ENCODE measurements around the gene FKBP11. TPM values are rescaled to one million over a fixed set of nuclear protein-coding genes. Genes with fewer than 3 reads are reported as not detected.
"Not testable (repeated sequence)": the region's sequence is repeated elsewhere in the genome, so short reads cannot be mapped to it uniquely, and the experiment has no call there.

FKBP11 gene
- total and polyA plus RNA-seq, 3 donors from 2014 or later: 13.4 to 22.4 (median 16.4) TPM

DNA sequence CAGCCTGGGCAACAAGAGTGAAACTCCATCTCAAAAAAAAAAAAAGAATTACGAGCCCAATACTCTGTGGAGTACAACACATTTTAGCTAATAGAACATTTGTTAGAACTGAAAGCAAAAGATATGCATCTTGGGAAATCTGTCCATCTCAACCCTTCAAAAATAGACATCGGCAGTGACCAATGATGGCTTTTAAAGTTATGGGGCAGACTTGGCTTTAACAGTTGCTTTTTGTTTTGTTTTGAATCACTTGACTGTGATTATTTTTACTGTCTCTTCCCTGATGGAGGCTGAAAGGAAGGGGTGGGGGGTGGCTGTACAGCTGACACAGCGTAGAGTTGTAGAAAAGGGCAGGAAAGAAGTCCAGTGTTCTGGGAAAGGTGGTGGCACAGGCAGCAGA lies 2.2 kb downstream of the FKBP11 start:
- no peak overlapping the region for H3K4me3 ChIP-seq
- H3K27ac ChIP-seq: no peak overlapping the region
- intact Hi-C loops (cut with DNase I; ENCODE audit: low total_unique reads): no loop called here
- H3K27me3 ChIP-seq: no peaks in the 10 kb centered on the region
- TF ChIP-seq, protein P1, sequence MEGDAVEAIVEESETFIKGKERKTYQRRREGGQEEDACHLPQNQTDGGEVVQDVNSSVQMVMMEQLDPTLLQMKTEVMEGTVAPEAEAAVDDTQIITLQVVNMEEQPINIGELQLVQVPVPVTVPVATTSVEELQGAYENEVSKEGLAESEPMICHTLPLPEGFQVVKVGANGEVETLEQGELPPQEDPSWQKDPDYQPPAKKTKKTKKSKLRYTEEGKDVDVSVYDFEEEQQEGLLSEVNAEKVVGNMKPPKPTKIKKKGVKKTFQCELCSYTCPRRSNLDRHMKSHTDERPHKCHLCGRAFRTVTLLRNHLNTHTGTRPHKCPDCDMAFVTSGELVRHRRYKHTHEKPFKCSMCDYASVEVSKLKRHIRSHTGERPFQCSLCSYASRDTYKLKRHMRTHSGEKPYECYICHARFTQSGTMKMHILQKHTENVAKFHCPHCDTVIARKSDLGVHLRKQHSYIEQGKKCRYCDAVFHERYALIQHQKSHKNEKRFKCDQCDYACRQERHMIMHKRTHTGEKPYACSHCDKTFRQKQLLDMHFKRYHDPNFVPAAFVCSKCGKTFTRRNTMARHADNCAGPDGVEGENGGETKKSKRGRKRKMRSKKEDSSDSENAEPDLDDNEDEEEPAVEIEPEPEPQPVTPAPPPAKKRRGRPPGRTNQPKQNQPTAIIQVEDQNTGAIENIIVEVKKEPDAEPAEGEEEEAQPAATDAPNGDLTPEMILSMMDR (IDR thresholded peaks at IDR 0.05): no peak
- TF ChIP-seq POLR2A (IDR thresholded peaks at IDR 0.05): no peak
- no peak for DNase-seq
- H3K4me1 ChIP-seq: peaks cover 14% of the 10 kb centered on the region
- no peaks in the 10 kb centered on the region for H3K9me3 ChIP-seq
- H3K36me3 ChIP-seq (ENCODE audit: low read depth, missing control alignments): no peaks in the 10 kb centered on the region
- WGBS, 2 donors: 90 to 95% methylated on average over 3 of the region's 3 CpGs

DNA sequence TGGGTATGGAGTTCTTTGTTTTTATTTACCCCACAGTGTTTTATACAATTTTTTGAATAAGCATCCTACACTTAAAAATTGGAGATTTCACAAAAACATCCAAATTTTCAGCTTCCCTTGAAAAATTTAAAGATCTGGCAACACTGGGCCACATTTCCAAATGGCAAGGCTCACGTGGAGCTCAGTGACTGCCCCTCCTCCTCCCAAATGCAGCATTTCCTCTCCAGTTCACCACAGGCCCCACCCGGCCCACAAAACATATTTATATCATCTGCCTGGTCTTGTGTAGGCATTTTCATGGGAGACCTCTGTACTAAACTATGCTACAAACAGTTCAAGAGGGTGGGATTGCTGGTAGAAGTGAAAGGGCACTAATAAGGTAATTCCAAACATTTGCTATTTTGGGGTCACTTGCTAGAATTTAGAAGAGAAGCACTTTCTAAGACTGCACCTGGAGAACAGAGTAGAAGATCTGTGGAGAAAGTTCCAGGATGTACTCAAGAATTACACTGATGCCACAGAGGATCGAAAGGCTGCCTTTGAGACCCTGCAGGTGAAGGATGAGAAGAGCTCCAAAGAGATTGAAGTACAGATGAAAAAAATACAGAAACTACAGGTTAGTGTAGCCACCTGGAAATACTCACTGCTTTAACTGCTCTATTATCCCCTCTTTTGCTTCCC lies 7.3 kb downstream of the FKBP11 start:
- Histone ChIP-seq H3K27me3 (no peaks in the 10 kb centered on the region), H3K9me3 (no peaks in the 10 kb centered on the region), H3K27ac (no peak overlapping the region), H3K36me3 (ENCODE audit: low read depth, missing control alignments) (no peaks in the 10 kb centered on the region), H3K4me1 (no peaks in the 10 kb centered on the region), H3K4me3 (no peak overlapping the region)
- no peak for DNase-seq
- WGBS, 2 donors: 78 to 80% methylated on average over 3 of the region's 3 CpGs
- intact Hi-C loops (cut with DNase I; ENCODE audit: low total_unique reads): no loop called here
- no peak for TF ChIP-seq POLR2A (IDR thresholded peaks at IDR 0.05)
- TF ChIP-seq, protein P1 (IDR thresholded peaks at IDR 0.05): no peak

- H3K27ac ChIP-seq: no peak overlapping the region
- TF ChIP-seq POLR2A (IDR thresholded peaks at IDR 0.05): no peak
- TF ChIP-seq, protein P1 (IDR thresholded peaks at IDR 0.05): no peak
- intact Hi-C loops (cut with DNase I; ENCODE audit: low total_unique reads): no loop called here
- no peaks in the 10 kb centered on the region for H3K27me3 ChIP-seq
- no peaks in the 10 kb centered on the region for H3K4me1 ChIP-seq
- H3K9me3 ChIP-seq: no peaks in the 10 kb centered on the region
- no peak for DNase-seq
- no peaks in the 10 kb centered on the region for H3K36me3 ChIP-seq (ENCODE audit: low read depth, missing control alignments)
- H3K4me3 ChIP-seq: no peak overlapping the region
Measured at GRCh38 chr12:48910196-48910595, 15.1 kb downstream of the FKBP11 start.

- H3K4me3 ChIP-seq; DNase-seq; H3K4me1 ChIP-seq; H3K9me3 ChIP-seq; H3K27me3 ChIP-seq; intact Hi-C loops (cut with DNase I; ENCODE audit: low total_unique reads); H3K27ac ChIP-seq; H3K36me3 ChIP-seq (ENCODE audit: low read depth, missing control alignments): not testable (repeated sequence)
- WGBS, 2 donors: 86% methylated on average over 11 of the region's 11 CpGs
Measured at GRCh38 chr12:48909698-48910097, 15.6 kb downstream of the FKBP11 start.

GRCh38 chr12:48907245-48907644 lies 18.0 kb downstream of the FKBP11 start:
- 43 to 64% methylated on average over 3 of the region's 3 CpGs for WGBS, 2 donors
- Histone ChIP-seq H3K4me1 (no peaks in the 10 kb centered on the region), H3K4me3 (no peak overlapping the region), H3K27ac (no peak overlapping the region), H3K9me3 (no peaks in the 10 kb centered on the region), H3K36me3 (ENCODE audit: low read depth, missing control alignments) (no peaks in the 10 kb centered on the region), H3K27me3 (no peaks in the 10 kb centered on the region)
- intact Hi-C loops (cut with DNase I; ENCODE audit: low total_unique reads): no loop called here
- no peak for TF ChIP-seq POLR2A (IDR thresholded peaks at IDR 0.05)
- no peak for DNase-seq

- Histone ChIP-seq H3K9me3 (no peaks in the 10 kb centered on the region), H3K27ac (no peak overlapping the region), H3K36me3 (ENCODE audit: low read depth, missing control alignments) (no peaks in the 10 kb centered on the region), H3K4me3 (peak overlapping the region; percentile 13 to 43), H3K4me1 (no peaks in the 10 kb centered on the region), H3K27me3 (no peaks in the 10 kb centered on the region)
- peak; percentile 92 for DNase-seq
- intact Hi-C loops (cut with DNase I; ENCODE audit: low total_unique reads): no loop called here
- TF ChIP-seq, protein P1 (IDR thresholded peaks at IDR 0.05): peak; percentile 55 to 83 (median 56)
- TF ChIP-seq POLR2A (IDR thresholded peaks at IDR 0.05): no peak
- WGBS, 2 donors: 0 to 1% methylated on average over 19 of the region's 19 CpGs
Measured at GRCh38 chr12:48903982-48904411, 21.3 kb downstream of the FKBP11 start.

All from testis (tissue), 3 donors.